Activated gamma-delta T cell (primary cell): ENCODE measurements around the gene COL6A3.

ENCODE experiments used
- DNase-seq: peaks from one replicate; lab custom pipeline; 2025; lab: John Stamatoyannopoulos, UW

The COL6A3 gene

GRCh38 chr2:237444071-237444470 is 30.1 kb upstream of the COL6A3 start:
- no peak for DNase-seq

GRCh38 chr2:237441605-237442274 is 27.8 kb upstream of the COL6A3 start:
- no peak for DNase-seq

DNA sequence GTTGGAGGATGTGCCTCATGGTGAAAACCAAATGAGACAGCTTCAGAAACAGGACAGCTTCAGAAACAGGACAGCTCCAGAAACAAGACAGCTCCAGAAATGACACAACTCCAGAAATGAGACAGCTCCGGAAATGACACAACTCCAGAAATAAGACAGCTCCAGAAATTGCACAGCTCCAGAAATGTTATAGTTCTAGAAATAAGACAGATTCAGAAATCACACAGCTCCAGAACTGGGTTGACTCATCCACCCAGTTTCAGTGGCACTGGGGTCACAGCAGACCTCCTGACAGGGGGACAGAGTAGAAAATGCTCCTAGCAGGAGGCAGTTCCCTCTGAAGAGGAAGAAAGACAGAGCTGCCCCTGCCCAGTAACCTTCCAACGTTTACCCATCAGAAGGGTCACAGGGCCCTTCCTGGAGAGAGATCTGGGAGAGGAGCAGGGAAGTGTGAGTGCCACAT is 26.9 kb upstream of the COL6A3 start:
- no peak for DNase-seq

DNA sequence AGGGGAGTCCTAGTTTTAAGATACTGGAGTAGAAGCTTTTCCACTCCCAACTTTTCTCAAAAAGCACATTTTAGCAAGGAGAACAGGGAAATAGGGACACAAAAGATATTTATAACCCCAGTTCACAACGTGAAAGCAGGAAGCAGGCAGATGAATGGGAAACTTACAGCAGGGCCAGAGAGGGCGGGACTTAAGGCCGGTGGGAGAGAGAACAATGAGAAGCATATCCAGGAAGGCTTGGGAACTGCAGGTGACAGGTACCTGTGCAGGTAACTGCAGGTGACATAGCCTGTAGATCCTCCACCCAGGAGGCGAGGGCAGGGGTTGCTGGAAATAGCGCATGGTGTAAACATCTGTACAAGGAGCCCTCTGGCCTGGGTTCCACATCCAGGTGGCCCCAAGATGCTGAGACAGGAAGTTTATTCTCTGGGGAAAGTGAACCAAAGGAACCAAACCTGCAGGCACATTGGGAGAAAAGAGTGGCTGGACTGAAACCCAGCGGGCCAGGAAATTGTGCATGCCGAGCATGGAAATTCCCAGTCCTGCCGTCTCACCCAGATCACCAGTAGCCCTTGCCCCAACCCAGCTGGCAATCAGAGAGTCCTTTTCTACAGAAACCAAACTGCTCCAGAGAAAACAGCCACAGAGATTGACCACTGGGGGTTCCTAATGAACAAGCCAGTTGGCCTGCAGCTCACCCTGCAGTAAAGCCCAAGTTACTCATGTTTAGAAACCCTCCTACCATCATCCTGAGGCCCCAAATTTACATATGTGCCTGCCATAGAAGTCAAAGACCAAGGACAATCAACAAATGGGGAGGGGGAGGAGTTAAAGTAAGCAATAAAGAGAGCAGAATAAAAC is 24.3 kb upstream of the COL6A3 start:
- DNase-seq, result no peak

DNA sequence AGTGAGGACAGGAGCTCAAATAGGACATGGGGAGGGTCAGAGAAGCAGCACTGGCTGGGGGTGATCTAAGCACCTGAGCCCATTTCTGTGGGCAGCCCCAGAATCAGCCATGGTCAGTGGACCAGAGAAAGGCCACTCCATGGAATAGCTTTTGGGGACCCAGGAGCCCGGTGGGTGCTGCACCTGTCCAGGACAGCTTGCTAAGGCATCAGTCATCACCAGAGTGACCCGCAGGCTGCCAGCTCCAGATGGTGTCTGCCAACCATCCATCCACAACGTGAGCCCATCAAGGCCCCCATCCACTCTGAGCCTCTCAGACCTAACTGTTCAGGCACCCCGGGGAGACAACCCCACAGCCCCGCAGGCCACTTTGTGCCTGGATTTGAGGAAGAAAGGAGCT is 23.6 kb upstream of the COL6A3 start:
- no peak for DNase-seq

GRCh38 chr2:237435844-237436587 is 22.1 kb upstream of the COL6A3 start:
- DNase-seq, result no peak

DNA sequence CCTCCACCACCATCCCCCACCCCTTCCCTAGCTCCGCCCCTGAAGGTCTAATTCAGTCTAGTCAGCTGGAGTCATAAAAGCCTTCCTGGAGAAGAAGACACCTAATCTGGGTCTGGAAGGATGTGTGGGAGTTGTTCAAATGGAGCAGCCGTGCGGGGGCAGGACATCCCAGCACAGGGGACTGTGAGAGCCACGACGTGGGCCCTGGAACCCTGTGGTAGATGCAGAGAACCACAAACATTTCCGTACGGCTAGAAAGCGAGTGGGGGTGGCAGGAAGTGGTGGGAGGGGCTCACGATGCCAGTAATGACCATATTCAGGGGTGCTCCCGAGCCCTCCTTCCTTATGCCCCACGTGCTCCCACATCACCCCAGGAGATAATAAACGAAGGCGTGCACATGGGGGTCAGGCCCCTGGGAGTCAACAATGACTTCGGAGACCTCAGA is 20.9 kb upstream of the COL6A3 start:
- DNase-seq, result no peak

- no peak for DNase-seq
Observed at GRCh38 chr2:237433920-237434676, 20.1 kb upstream of the COL6A3 start.

- DNase-seq, result peak; percentile 73
Observed at GRCh38 chr2:237432484-237433092, 18.6 kb upstream of the COL6A3 start.

- no peak for DNase-seq
Observed at GRCh38 chr2:237431837-237432236, 17.9 kb upstream of the COL6A3 start.

DNA sequence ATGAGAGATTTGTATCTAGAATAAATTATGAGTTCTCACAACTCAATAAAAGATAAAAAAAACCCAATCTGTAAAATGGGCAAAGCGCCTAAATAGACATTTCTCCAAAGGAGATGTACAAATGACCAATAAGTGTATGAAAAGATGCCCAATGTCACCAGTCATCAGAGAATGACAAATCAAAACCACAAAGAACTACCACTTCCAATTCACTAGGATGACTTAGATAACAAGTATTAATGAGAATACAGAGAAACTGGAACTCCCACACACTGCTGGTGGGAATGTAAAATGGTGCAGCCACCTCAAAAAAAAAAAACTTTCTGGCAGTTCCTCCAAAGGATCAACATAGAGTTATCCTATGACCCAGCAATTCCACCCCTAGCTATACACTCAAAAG is 17.4 kb upstream of the COL6A3 start:
- DNase-seq, result no peak

- DNase-seq, result no peak
Observed at GRCh38 chr2:237430861-237431260, 16.9 kb upstream of the COL6A3 start.

- no peak for DNase-seq
Observed at GRCh38 chr2:237429753-237430152, 15.8 kb upstream of the COL6A3 start.

DNA sequence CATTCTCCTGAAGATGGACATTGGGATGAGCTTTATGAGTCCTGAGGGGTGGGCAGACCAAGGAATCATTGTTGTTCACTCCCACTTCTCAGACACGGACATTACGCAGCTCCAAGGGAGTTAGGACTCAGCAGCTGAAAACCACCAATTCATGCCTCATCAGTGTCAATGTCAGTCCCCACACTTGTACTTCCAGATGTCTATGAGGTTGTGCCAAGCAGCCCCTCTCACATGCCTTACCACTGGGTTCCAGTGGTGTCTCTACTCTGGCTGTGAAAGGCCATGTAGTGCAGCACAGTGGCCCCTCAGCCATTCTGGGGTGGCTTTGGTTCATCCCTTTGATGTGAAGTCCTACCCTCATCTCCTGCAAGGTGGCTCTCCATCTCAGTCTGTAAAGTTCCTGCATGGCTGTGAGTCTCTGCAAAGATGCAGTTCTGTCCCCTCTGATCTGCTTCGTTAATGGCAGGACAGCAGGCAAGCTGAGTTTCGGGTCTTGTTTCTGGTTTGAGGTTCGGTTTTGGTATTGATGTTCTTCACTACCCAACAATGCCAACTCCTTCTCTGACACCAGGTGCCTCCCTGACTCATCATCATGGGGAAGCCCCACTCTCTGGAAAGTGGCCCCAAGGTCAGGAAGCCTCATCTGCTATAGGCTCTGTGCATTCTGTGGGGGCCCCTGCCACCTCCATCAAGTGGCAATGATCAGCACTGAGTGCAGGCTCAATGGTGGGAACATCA is 14.0 kb upstream of the COL6A3 start:
- no peak for DNase-seq

DNA sequence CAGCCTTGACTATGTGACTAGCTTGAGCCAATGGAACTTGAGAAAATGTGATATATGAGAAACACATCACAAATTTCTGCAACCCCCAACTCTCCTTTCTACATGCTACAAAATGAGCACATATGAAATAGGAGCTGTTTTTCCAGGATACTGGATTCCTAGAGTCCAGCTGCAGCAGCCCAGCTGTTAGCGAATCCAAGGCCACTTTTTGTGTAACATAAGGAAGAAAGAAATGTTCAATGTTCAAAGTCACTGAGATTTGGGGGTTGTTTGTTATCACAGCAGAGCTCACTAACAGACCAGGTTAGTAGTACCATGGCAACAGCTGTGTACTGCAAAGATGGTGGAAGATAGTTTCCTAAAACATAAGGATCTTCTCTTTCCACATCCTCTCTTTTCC is 12.6 kb upstream of the COL6A3 start:
- no peak for DNase-seq

DNA sequence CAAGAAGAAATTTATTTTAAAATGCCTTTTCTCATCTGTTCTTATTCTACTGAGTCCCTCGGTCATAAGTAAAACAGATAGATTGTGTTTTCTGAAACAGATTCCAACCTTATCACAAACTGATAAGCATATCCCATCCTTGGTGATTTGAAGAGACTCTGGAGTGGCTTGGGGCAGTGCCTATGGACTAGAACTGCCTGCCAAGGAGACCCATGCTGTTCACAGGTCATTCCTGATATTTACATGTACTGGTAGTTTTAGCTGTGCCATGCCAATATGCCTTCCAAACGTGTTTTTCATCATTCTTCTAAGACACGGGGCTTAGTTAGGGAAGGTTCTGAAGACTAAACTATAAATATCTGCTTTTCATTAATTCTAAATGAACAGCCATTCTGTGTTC is 11.4 kb upstream of the COL6A3 start:
- DNase-seq, result no peak

DNA sequence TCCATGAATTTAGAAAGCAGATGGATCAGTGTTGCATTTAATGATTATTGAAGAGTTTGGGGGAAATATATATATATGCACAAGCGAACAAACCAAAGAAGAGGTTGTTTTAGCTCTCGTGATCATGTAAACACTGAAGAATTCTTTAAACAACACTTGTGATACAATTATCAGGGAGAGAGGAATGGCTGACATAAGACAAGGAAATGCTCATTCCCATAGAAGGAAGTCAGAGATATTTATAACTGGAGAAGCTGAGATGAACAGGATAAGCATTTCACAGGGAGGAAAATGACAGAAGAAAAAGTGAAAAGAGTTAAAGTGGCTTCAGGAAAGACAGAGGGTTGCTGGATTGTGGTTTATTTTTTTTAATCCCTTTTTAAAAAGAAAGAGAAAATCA is 10.6 kb upstream of the COL6A3 start:
- no peak for DNase-seq

GRCh38 chr2:237423891-237424290 is 9.9 kb upstream of the COL6A3 start:
- no peak for DNase-seq

DNA sequence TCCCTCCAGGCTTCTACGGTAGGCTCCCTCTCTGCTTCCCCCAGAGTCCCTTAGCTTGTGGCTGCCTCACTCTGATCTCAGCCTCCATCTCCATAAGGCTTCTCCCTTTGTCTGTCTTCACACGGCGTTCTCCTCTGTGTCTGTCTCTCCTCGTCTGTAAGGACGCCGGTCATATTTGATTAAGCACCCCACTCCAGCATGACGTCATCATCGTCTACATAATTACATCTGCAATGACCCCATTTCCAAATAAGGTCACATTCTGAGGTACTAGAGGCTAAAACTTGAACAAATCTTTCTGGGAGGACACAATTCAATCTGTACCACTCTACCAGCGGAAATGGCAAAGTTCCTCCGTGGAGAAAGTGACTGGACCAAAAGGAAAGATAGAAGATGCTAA is 8.3 kb upstream of the COL6A3 start:
- DNase-seq, result no peak

- DNase-seq, result peak; percentile 32
Observed at GRCh38 chr2:237421542-237422116, 7.7 kb upstream of the COL6A3 start.
